Measurements from ENCODE around the gene OR52L1.

OR52L1 gene

GRCh38 chr11:5940748-5941147 lies 46.0 kb downstream of the OR52L1 start:
- DNase-seq (ENCODE audit: low read depth): no peak

- DNase-seq (ENCODE audit: low read depth): no peak
These were observed 48.2 kb downstream of the OR52L1 start for GRCh38 chr11:5938603-5938965.

- no peak for DNase-seq (ENCODE audit: low read depth)
These were observed 48.8 kb downstream of the OR52L1 start for GRCh38 chr11:5937868-5938602.
